Astrocyte (in vitro differentiated cells and primary cell): ENCODE data around the gene ERVMER34-1. TPM values are rescaled to one million over a fixed set of nuclear protein-coding genes. Genes with fewer than 3 reads are reported as not detected.

ENCODE experiments used
- DNase-seq: peaks from one replicate; pipeline ENCODE4 v3.0.0-alpha.2; 2010; ENCODE audit warnings: low read depth
- FAIRE-seq: peaks from 2 replicates; lab custom pipeline; 2011; peaks lifted over from hg19 to GRCh38; lab: Jason Lieb, UNC
- H2AFZ ChIP-seq: 2 replicates; pipeline ENCODE4 v1.6.0; 2012; ENCODE audit warnings: low read depth, low read length, inconsistent platforms
- H3K27ac ChIP-seq: 2 replicates; pipeline ENCODE4 v1.5.1; 2011; ENCODE audit warnings: low read depth, low read length, inconsistent platforms
- H3K27me3 ChIP-seq: 2 replicates; pipeline ENCODE4 v1.6.0; 2011; ENCODE audit warnings: low read length, inconsistent platforms; ENCODE audit not compliant: insufficient read depth
- H3K36me3 ChIP-seq: 2 replicates; pipeline ENCODE4 v1.5.1; 2011; ENCODE audit warnings: low read length, inconsistent platforms; ENCODE audit not compliant: insufficient read depth
- H3K4me1 ChIP-seq: 2 replicates; pipeline ENCODE4 v1.5.1; 2011; ENCODE audit warnings: low read length, inconsistent platforms; ENCODE audit not compliant: insufficient read depth
- H3K4me2 ChIP-seq: 2 replicates; pipeline ENCODE4 v1.6.0; 2012; ENCODE audit warnings: low read length, inconsistent platforms
- H3K4me3 ChIP-seq: 2 replicates; pipeline ENCODE4 v1.5.1; 2011; ENCODE audit warnings: low read depth, mild to moderate bottlenecking, low read length, inconsistent platforms; ENCODE audit not compliant: insufficient read depth
- H3K79me2 ChIP-seq: 2 replicates; pipeline ENCODE4 v1.6.0; 2012; ENCODE audit warnings: mild to moderate bottlenecking, low read length, inconsistent platforms; ENCODE audit not compliant: insufficient read depth
- H3K9ac ChIP-seq: 2 replicates; pipeline ENCODE4 v1.6.0; 2012; ENCODE audit warnings: mild to moderate bottlenecking, low read length, inconsistent platforms
- H3K9me3 ChIP-seq: 2 replicates; pipeline ENCODE4 v1.5.1; 2012; ENCODE audit warnings: low read depth, mild to moderate bottlenecking, low read length, inconsistent platforms; ENCODE audit not compliant: insufficient read depth
- H4K20me1 ChIP-seq: 2 replicates; pipeline ENCODE4 v1.6.0; 2012; ENCODE audit warnings: low read length, inconsistent platforms; ENCODE audit not compliant: insufficient read depth
- H3K27ac Mint-ChIP-seq: one replicate; pipeline ENCODE4 v1.8.0; 2021; ENCODE audit warnings: mild to moderate bottlenecking, mixed read lengths; ENCODE audit not compliant: unreplicated experiment
- H3K27me3 Mint-ChIP-seq: one replicate; pipeline ENCODE4 v1.8.0; 2021; ENCODE audit warnings: low read depth, mixed read lengths; ENCODE audit not compliant: unreplicated experiment
- H3K36me3 Mint-ChIP-seq: one replicate; pipeline ENCODE4 v1.8.0; 2021; ENCODE audit warnings: low read depth, mixed read lengths; ENCODE audit not compliant: unreplicated experiment
- H3K4me1 Mint-ChIP-seq: one replicate; pipeline ENCODE4 v1.8.0; 2021; ENCODE audit warnings: low read depth, mixed read lengths; ENCODE audit not compliant: unreplicated experiment
- H3K4me3 Mint-ChIP-seq: one replicate; pipeline ENCODE4 v1.8.0; 2021; ENCODE audit warnings: mild to moderate bottlenecking, moderate library complexity, mixed read lengths; ENCODE audit not compliant: unreplicated experiment
- H3K9me3 Mint-ChIP-seq: one replicate; pipeline ENCODE4 v1.8.0; 2021; ENCODE audit warnings: mild to moderate bottlenecking, mixed read lengths; ENCODE audit not compliant: unreplicated experiment
- CTCF ChIP-seq: IDR thresholded peaks from 2 replicates; pipeline ENCODE4 v1.5.1; 2011; ENCODE audit warnings: low read depth, mild to moderate bottlenecking, inconsistent platforms, low read length, moderate library complexity; ENCODE audit not compliant: insufficient read depth
- EZH2 ChIP-seq: IDR thresholded peaks from 2 replicates; pipeline ENCODE4 v1.6.1; 2012; ENCODE audit warnings: mild to moderate bottlenecking, low read length, inconsistent platforms; ENCODE audit not compliant: insufficient read depth
- microRNA-seq: library from miRNA; unstranded; fragments of <30 nt; microRNA quantifications from one replicate; pipeline ENCODE4 v1.2.0, GENCODE V29; 2020
- total RNA-seq: library from RNA; stranded (reverse); gene quantifications from 2 replicates; pipeline ENCODE4 v1.2.1, GENCODE V29; 2021

Gene ERVMER34-1
- total RNA-seq, 1 donor from 2014 or later, result 0.32 TPM

- Histone ChIP-seq H3K27ac (no peak overlapping the region), H4K20me1 (no peaks in the 10 kb centered on the region), H3K36me3 (no peaks in the 10 kb centered on the region), H3K9ac (no peak overlapping the region), H3K79me2 (no peaks in the 10 kb centered on the region), H3K4me3 (no peak overlapping the region), H3K4me2 (no peak overlapping the region), H3K4me1 (no peaks in the 10 kb centered on the region), H3K27me3 (no peaks in the 10 kb centered on the region), H3K9me3 (no peaks in the 10 kb centered on the region), H2AFZ (no peak overlapping the region)
- H3K4me1 Mint-ChIP-seq, result no peaks in the 10 kb centered on the region
- DNase-seq, result no peak
- peaks cover 13% of the 10 kb centered on the region for H3K9me3 Mint-ChIP-seq
- no peaks in the 10 kb centered on the region for H3K27me3 Mint-ChIP-seq
- no peak for TF ChIP-seq CTCF
- no peak for TF ChIP-seq EZH2
- H3K4me3 Mint-ChIP-seq, result no peak overlapping the region
- no peaks in the 10 kb centered on the region for H3K36me3 Mint-ChIP-seq
- H3K27ac Mint-ChIP-seq, result no peak overlapping the region
- FAIRE-seq, result no peak
Observed at GRCh38 chr4:52694936-52695335, 56.3 kb downstream of the ERVMER34-1 start.

- Histone ChIP-seq H3K9me3 (no peaks in the 10 kb centered on the region), H3K27ac (no peak overlapping the region), H3K27me3 (no peaks in the 10 kb centered on the region), H2AFZ (no peak overlapping the region), H3K4me2 (no peak overlapping the region), H3K79me2 (no peaks in the 10 kb centered on the region), H3K36me3 (no peaks in the 10 kb centered on the region), H3K9ac (no peak overlapping the region), H4K20me1 (no peaks in the 10 kb centered on the region), H3K4me1 (no peaks in the 10 kb centered on the region), H3K4me3 (no peak overlapping the region)
- DNase-seq, result no peak
- no peak for FAIRE-seq
- no peaks in the 10 kb centered on the region for H3K27me3 Mint-ChIP-seq
- TF ChIP-seq CTCF (no peak), EZH2 (no peak)
- peaks cover 13% of the 10 kb centered on the region for H3K9me3 Mint-ChIP-seq
- no peaks in the 10 kb centered on the region for H3K36me3 Mint-ChIP-seq
- H3K27ac Mint-ChIP-seq, result no peak overlapping the region
- no peaks in the 10 kb centered on the region for H3K4me1 Mint-ChIP-seq
- H3K4me3 Mint-ChIP-seq, result no peak overlapping the region
Observed at GRCh38 chr4:52693492-52693891, 57.7 kb downstream of the ERVMER34-1 start.

Small RNA genes within 50 kb of the gene (microRNA-seq; reads per million reads assigned to microRNA genes)
- gene MIR4449, result 25.2 reads per million, percentile 49 among the genes with 10 or more reads in this experiment

Other genes with a start within 250 kb of the ERVMER34-1 start
- 51.2 and 59.0 TPM in 2 replicates for gene USP46, start 92.1 kb downstream of the ERVMER34-1 start, total RNA-seq
- 4.4 and 5.1 TPM in 2 replicates for gene RASL11B, start 110.9 kb upstream of the ERVMER34-1 start, total RNA-seq